Skeletal muscle satellite cell (primary cell): Measurements from ENCODE around the gene POLR3K. TPM values are rescaled to one million over a fixed set of nuclear protein-coding genes. Genes with fewer than 3 reads are reported as not detected.

Experiments
- H3K27me3 ChIP-seq: 2 replicates; pipeline ENCODE4 v1.7.0; 2013; ENCODE audit warnings: low read length; ENCODE audit not compliant: control insufficient read depth, insufficient read depth
- H3K36me3 ChIP-seq: 2 replicates; pipeline ENCODE4 v1.7.0; 2013; ENCODE audit warnings: mild to moderate bottlenecking, control low read depth, low read length; ENCODE audit not compliant: insufficient read depth
- H3K4me1 ChIP-seq: 2 replicates; pipeline ENCODE4 v1.7.0; 2013; ENCODE audit warnings: low read length; ENCODE audit not compliant: control insufficient read depth, insufficient read depth
- H3K4me2 ChIP-seq: 2 replicates; pipeline ENCODE4 v1.7.0; 2013; ENCODE audit warnings: mild to moderate bottlenecking, low read length
- H3K4me3 ChIP-seq: 2 replicates; pipeline ENCODE4 v1.7.0; 2013; ENCODE audit warnings: low read length
- H3K9ac ChIP-seq: 2 replicates; pipeline ENCODE4 v1.7.0; 2013; ENCODE audit warnings: mild to moderate bottlenecking, low read depth, low read length, moderate library complexity
- H3K9me3 ChIP-seq: replicated peaks from 2 replicates; pipeline ENCODE4 v1.7.0; 2013; ENCODE audit warnings: mild to moderate bottlenecking, control low read depth, low read length
- small RNA-seq: library from RNA; depleted of rRNA; stranded (forward); fragments of <200 nt; gene quantifications from one replicate; pipeline ENCODE3, GENCODE V24; 2012

Gene POLR3K

DNA sequence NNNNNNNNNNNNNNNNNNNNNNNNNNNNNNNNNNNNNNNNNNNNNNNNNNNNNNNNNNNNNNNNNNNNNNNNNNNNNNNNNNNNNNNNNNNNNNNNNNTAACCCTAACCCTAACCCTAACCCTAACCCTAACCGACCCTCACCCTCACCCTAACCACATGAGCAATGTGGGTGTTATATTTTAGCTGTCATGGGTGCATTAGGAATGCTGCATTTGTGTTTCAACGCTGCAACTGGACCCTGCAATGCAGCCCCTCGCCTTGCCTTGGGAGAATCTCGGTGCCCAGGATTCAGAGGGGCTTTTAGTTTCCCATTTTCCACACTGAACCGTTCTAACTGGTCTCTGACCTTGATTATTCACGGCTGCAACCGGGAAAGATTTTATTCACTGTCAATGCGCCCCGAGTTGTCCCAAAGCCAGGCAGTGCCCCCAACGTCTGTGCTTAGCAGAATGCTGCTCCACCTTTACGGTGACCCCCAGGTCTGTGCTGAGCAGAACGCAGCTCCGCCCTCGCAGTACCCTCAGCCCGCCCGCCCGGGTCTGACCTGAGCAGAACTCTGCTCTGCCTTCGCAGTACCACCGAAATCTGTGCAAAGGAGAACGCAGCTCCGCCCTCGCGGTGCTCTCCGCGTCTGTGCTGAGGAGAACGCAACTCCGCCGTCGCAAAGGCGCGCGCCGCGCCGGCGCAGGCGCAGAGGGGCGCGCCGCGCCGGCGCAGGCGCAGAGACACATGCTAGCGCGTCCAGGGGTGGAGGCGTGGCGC, 43.3 kb downstream of the POLR3K start:
- Histone ChIP-seq H3K9ac (no peak overlapping the region), H3K36me3 (no peaks in the 10 kb centered on the region), H3K9me3 (no peaks in the 10 kb centered on the region), H3K4me1 (no peaks in the 10 kb centered on the region), H3K4me2 (no peak overlapping the region), H3K27me3 (no peaks in the 10 kb centered on the region), H3K4me3 (peak overlapping the region; percentile 49)

Small RNA genes lying within 50 kb of the gene (small RNA-seq; reads per million reads assigned to genes)
- gene MIR6859-4 = not detected
- not detected for gene Z69720.2
